ENCODE results near the gene SLC66A2. TPM values are rescaled to one million over a fixed set of nuclear protein-coding genes. Genes with fewer than 3 reads are reported as not detected.

Gene SLC66A2
- polyA plus RNA-seq, 1 donor, result 23.4 TPM

- no peak for DNase-seq (ENCODE audit: low read depth)
Measured at GRCh38 chr18:79938196-79938595, 13.3 kb downstream of the SLC66A2 start.

- no peak for DNase-seq (ENCODE audit: low read depth)
Measured at GRCh38 chr18:79937103-79937860, 14.2 kb downstream of the SLC66A2 start.

DNA sequence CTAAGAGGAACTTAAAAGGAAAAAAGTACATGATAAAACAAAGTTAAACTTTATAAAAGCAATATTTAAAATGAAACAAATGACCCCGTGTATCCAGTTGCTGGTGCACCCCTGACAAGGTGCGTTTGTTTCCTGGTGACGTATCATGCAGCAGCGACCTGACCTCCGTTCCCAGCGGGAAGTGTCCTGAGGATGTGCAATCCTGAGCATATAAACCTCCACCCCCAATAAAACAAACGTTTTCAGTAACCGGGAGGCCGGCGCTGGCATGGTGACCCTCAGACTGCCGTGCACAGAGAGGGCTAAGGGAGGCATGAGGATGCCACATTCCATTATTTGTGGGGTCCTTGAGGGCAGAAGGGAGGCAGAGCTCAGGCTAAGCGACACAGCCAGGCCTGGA lies 14.8 kb downstream of the SLC66A2 start:
- no peak for DNase-seq (ENCODE audit: low read depth)

GRCh38 chr18:79935925-79936324 lies 15.5 kb downstream of the SLC66A2 start:
- no peak for DNase-seq (ENCODE audit: low read depth)

DNA sequence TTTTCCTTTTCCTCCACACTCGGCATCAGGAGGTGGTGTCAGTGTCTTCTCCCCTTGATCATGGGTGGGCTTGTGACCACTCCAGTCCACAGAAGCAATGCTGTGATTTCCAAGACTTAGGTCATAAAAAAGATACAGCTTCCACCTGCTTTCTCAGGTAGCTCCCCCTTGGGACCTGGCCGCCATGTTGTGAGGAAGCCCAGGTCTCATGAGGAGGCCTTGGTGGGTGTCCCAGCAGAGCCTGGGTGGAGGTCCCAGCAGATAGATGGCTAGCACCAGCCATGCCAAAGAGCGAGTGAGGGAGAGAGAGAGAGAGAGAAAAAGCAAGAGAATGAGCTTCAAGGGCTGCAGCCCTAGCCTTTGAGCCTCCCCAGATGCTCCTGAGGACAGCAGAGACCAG lies 16.0 kb downstream of the SLC66A2 start:
- DNase-seq (ENCODE audit: low read depth), result no peak

- DNase-seq (ENCODE audit: low read depth), result no peak
Measured at GRCh38 chr18:79935098-79935480, 16.4 kb downstream of the SLC66A2 start.

DNA sequence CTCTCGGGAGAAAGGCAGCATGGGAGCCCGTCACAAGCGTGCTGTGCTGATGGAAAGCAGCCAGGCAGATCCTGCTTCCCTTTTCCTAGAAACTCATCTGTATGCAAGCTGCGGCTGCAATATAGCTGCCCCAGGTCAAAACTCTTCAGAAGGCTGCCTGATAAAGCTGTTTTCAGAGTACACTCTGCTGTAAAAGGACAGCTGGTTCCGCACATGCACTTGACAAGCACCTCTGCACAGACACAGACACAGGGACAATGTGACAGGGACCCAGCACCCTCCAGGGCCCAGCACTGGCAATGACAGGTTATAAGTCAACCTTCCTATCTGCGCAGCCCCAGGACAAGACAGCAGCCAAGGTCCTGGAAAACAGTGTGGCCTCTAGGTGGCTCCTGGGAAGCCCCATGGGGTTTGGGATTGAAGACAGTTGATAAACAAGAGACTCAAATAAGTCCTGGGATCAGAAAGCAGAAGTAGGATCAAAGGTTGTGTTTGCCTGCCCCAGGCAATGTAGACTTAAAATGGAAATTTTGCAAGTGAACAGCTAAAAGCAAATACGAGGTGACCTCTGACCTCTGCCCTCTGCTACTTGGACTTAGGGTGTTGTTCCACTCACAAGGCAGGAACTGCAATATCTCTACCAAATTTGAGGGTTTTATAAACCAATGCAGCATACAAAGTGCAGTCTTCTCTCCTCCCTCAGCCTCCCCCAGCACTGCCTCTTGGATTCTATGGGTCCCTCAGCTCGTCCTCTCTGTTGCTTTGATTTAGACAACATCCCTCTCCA lies 16.9 kb downstream of the SLC66A2 start:
- no peak for DNase-seq (ENCODE audit: low read depth)

DNA sequence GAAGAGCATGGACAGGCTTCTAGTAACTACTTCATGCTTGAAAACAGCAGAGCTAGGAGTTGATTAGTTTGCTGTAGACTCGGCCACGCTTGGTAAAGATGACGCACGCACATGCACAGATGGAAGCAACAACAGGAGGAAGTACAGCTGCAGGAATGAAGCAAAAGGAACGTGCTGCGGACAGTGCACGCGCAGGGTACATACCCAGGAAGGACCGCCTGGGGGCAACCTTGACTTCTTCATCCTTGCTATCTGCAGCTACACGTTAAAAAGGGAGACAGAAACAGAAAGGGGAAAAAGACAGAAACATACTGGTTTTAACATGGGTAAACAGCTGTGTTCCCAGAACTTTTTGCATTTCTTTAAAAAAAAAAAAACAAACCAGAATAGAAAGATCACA lies 17.7 kb downstream of the SLC66A2 start:
- no peak for DNase-seq (ENCODE audit: low read depth)

DNA sequence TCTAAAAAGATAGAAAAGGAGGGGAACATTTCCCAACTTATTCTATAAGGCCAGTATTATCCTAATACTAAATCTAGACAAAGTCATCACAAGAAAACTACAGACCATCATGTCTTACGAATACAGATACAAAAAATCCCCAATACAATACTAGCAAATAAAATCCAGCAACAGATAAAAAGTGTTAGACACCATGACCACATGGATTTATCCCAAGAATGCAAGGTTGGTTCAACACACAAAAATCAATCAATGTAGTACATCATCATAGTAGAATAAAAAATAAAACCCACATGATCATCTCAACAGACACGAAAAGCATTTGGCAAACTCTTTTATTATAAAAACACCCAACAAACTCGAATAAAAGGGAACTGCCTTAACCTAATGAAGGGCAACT lies 18.5 kb downstream of the SLC66A2 start:
- DNase-seq (ENCODE audit: low read depth), result no peak

- DNase-seq (ENCODE audit: low read depth), result no peak
Measured at GRCh38 chr18:79931475-79931874, 20.0 kb downstream of the SLC66A2 start.

DNA sequence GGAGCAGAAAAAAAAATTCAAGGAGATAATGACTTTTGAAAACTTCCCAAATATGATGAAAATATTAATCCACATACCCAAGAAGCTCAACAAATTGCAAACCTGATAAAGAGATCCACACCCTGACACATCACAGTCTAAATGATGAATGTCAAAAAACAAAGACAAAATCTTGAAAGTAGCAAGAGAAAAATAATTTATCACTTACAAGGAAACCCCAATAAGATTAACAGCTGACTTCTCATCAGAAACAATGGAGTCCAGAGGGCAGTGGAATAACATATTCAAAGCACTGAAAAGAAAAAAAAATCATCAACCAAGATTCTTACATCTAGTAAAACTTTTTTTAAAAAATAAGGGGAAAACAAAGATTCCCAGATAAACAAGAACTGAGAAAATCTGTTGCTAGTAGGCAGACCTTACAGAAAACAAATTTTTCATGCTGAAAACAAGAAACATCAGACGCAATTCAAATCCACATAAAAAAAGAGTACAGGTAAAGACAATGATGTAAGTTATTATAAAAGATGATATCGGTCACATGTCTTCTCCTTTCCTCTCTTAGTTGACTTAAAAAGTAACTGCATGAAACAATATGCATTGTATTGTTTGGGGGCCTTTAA lies 21.3 kb downstream of the SLC66A2 start:
- DNase-seq (ENCODE audit: low read depth), result no peak

GRCh38 chr18:79928563-79928960 lies 22.9 kb downstream of the SLC66A2 start:
- DNase-seq (ENCODE audit: low read depth), result no peak

- no peak for DNase-seq (ENCODE audit: low read depth)
Measured at GRCh38 chr18:79927607-79928562, 23.6 kb downstream of the SLC66A2 start.

- no peak for DNase-seq (ENCODE audit: low read depth)
Measured at GRCh38 chr18:79926715-79927606, 24.5 kb downstream of the SLC66A2 start.

- no peak for DNase-seq (ENCODE audit: low read depth)
Measured at GRCh38 chr18:79926306-79926705, 25.1 kb downstream of the SLC66A2 start.

DNA sequence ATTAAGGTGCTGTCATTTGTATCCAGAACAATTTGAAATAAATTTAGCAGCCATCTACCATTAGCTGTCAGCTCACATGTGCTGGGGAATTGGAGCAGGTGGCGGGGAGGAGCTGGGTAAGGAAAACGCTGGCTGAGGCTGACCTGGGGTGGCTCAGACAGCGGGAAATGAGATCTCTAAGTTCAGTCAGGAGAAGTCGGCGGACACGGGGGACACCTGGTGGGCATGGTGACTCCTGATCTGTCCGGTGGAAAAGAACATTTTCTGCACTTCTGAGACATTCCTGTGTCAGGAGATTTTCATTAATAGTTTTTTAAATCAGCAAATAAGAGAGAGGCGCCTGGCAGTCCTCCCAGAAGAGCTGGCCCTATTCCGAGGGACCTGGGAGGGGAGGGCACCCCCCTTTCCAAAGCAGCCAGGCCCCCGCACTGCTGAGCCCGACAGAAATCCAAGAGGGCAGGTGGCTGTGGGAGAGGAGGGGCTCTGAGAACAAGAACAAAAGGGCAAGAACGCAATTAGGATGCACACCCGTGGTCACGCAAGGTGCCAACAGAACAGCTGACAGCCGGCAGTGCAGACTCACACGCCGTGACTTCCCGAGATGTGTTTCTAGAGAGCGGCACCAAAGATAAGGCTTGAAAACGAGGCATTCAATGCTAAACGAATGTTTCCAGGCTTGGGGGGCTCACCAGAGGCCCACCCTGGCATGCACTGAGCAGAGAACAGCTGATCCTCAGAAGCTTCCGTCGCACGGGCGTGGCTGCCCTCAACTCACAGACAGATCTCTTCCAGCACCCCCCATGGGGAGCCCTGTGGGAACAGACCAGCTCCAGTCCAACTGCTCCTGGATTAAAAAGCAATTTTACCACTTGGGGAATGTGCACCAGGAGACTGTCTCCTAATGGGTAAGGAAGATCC lies 26.4 kb downstream of the SLC66A2 start:
- DNase-seq (ENCODE audit: low read depth), result no peak

GRCh38 chr18:79923896-79924585 lies 27.4 kb downstream of the SLC66A2 start:
- no peak for DNase-seq (ENCODE audit: low read depth)

GRCh38 chr18:79922971-79923411 lies 28.5 kb downstream of the SLC66A2 start:
- no peak for DNase-seq (ENCODE audit: low read depth)
